GM21515 (cell line): ENCODE data around the gene PHF21B.

Experiments
- ATAC-seq: cut with Tn5 transposase; IDR thresholded peaks from one replicate; pipeline ENCODE4 v1.9.1; 2021; ENCODE audit not compliant: unreplicated experiment

Gene PHF21B

GRCh38 chr22:45014654-45015053 lies 4.8 kb upstream of the PHF21B start:
- no peak for ATAC-seq

GRCh38 chr22:45013138-45013537 lies 3.3 kb upstream of the PHF21B start:
- no peak for ATAC-seq

- no peak for ATAC-seq
These were observed 711 bp upstream of the PHF21B start for GRCh38 chr22:45010532-45010900.

GRCh38 chr22:45008751-45009605 lies 827 bp downstream of the PHF21B start:
- no peak for ATAC-seq

- ATAC-seq: no peak
These were observed 1.6 kb downstream of the PHF21B start for GRCh38 chr22:45008186-45008681.

- no peak for ATAC-seq
These were observed 2.2 kb downstream of the PHF21B start for GRCh38 chr22:45007391-45008185.

- ATAC-seq: no peak
These were observed 2.8 kb downstream of the PHF21B start for GRCh38 chr22:45006964-45007390.

- ATAC-seq: no peak
These were observed 3.5 kb downstream of the PHF21B start for GRCh38 chr22:45006111-45006963.

- ATAC-seq: no peak
These were observed 8.2 kb downstream of the PHF21B start for GRCh38 chr22:45001653-45002052.

GRCh38 chr22:45000330-45000729 lies 9.5 kb downstream of the PHF21B start:
- no peak for ATAC-seq

- no peak for ATAC-seq
These were observed 10.1 kb downstream of the PHF21B start for GRCh38 chr22:44999687-45000086.

- ATAC-seq: no peak
These were observed 10.6 kb downstream of the PHF21B start for GRCh38 chr22:44999231-44999630.

GRCh38 chr22:44998296-44998695 lies 11.5 kb downstream of the PHF21B start:
- no peak for ATAC-seq

- ATAC-seq: no peak
These were observed 12.7 kb downstream of the PHF21B start for GRCh38 chr22:44997060-44997459.

GRCh38 chr22:44996648-44997047 lies 13.2 kb downstream of the PHF21B start:
- no peak for ATAC-seq

- no peak for ATAC-seq
These were observed 13.7 kb downstream of the PHF21B start for GRCh38 chr22:44996120-44996519.

GRCh38 chr22:44995715-44996114 lies 14.1 kb downstream of the PHF21B start:
- ATAC-seq: no peak

GRCh38 chr22:44995105-44995514 lies 14.7 kb downstream of the PHF21B start:
- no peak for ATAC-seq

GRCh38 chr22:44994399-44995104 lies 15.3 kb downstream of the PHF21B start:
- no peak for ATAC-seq

- no peak for ATAC-seq
These were observed 17.6 kb downstream of the PHF21B start for GRCh38 chr22:44992166-44992565.
